NOMO-1 treated with dmso at 0.1 percent for 144 hours (cell line): Measurements from ENCODE around the gene WDSUB1.

Source experiments
- DNase-seq: peaks from one replicate; lab custom pipeline; 2025; ENCODE audit not compliant: unreplicated experiment; lab: John Stamatoyannopoulos, UW

The WDSUB1 gene

DNA sequence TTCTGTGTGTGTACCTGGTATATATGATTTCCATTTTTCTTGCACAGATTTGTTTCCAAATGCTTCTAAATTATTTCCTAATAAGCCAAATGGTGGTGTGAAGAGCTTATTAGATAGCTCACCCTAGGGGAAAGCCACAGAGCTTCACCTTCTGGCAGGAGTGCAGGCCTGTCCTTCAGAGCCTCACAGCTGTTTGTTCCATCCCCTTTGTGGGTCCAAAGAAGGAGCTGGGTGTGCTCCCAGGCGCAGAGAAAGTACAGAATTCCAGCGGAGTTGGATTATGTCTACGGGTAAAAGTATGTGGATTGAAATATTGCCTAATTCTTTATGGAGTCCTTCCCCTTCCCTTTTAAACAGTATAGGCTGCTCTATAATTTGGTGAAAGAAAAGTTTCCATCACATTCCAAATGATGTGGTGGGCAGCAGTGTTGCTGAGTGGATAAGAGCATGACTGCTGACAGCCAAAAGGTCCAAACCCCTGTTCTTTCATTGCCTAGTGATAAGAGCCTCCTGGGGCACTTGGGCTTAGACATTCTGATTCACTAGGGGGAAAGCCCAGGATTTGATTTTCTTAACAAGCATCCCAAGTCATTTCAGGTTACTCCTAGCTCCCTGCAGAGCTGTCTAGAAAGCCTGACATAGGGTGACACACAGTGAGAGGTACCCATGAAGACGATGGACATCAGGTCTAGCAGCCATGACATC lies 86.6 kb downstream of the WDSUB1 start:
- no peak for DNase-seq

DNA sequence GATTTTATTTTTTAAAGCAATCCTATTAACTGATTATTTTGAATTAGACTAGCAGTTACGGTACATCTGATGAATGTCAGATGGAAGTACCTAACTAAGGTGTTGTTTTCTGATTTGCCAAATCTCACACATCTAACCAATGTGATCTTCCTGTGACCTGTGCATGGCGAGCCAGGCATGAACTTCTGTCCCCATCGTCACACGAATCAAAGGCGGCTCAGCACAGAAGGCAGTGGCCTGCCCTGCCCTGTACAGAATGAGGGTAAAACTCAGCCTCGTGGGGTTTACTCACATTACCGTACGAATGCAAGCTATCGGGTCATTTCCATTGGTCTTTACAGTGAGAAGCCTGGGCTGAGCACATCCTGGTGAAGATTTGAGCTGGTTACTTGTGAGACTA lies 87.3 kb downstream of the WDSUB1 start:
- DNase-seq, result no peak

DNA sequence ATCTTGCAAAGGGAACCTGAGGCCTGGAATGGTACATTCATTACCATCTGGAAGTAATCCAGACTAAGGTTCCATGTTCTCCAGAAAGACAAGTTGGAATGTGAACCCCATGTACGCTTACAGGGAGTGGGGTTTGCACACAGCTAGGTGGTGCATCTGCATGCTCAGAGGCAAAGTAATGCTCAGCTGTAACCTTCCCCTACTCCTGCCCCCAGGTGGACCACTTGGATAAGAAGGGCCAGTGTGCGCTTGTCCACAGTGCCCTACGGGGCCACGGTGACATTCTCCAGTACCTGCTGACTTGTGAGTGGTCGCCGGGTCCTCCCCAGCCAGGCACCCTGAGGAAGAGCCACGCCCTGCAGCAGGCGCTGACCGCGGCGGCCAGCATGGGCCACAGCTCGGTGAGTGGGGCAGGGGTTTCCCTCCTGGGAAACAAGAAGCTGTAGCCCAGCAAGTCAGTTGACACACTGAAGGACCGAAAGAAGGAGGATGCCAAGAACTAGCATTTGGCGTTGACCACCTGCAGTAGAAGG lies 90.0 kb downstream of the WDSUB1 start:
- no peak for DNase-seq

DNA sequence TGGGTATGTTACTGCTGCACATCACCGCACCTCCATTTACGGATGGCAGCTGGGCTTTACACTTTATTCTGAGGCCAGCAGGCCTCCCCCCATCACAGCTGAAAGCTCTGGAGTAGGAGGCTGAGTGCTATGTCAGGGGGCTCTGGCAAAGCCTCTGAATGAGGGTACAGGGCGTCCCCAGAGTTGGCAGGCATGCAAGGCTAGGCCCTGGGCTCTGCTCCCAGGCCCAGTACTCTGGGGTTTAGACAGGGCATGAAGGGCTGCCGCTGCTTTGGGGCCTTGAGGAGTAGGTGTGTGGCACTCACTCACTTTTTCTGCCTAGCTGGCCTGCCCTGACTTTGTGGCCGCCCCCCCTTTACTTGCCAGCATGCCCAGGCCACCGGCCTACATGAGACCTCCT lies 90.8 kb downstream of the WDSUB1 start:
- no peak for DNase-seq

DNA sequence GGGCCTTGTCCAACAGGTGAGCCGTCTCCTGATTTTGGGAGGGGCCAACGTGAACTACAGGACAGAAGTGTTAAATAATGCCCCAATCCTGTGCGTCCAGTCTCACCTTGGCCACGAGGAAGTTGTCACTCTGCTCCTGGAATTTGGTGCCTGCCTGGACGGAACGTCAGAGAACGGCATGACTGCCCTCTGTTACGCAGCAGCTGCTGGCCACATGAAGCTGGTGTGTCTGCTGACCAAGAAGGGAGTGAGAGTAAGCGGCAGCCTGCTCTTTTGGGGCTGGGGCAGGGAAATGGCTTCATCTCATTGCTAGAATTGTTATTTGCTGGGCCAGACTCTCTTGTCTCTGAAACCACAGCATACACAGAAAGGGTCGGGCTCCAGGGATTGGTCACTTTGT lies 92.3 kb downstream of the WDSUB1 start:
- DNase-seq, result no peak

DNA sequence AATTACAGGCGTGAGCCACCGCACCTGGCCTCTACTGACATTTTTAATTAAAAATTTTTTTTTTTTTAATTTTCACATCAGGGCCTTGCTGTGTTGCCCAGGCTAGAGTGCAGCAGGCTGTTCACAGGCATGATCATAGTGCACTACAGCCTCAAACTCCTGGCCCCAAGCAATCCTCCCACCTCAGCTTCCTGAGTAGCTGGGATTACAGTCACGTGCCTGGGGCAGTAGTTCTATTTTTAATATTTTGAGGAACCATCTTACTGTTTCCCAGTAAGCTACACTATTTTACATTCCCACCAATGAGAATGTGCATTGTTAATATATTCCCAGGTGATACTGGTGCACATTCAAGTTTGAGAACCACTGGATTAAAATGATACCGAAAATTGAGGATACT lies 92.7 kb downstream of the WDSUB1 start:
- DNase-seq, result no peak

DNA sequence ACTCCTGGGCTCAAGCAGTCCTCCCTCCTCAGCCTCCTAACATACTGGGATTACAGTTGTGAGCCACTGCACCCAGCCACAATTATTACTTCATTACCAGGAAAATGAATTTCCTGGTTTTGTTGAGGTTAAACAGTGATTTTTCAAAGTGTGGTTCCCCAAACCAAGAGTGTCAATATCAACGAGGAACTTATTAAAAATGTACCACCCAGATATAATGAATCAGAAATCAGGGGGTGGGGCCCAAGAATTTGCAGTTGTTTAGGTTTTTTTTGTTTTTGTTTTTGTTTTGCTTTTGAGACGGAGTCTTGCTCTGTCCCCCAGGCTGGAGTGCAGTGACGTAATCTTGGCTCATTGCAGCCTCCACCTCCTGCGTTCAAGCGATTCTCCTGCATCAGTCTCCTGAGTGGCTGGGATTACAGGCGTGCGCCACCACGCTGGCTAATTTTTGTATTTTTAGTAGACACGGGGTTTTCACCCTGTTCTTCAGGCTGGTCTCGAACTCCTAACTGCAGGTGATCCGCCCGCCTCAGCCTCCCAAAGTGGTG lies 94.1 kb downstream of the WDSUB1 start:
- no peak for DNase-seq

DNA sequence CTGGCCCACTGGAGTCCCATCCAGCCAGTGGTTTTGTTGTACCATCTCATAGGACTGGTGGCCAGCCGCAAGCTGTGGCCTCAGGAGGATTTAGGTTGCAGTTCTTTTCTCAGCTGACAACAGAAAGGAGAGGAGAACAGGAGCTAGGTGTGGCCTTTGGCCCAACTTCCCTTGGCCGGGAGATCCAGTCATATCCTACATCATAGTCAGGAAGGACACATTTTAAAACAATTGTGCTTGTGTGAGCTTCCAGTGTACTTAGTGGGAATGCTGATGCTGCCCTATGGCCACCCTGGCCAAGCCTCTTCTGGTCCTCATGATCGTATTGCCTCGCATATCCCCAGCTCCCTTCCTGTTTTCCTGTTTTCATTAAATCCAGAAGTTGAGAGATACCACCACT lies 98.1 kb downstream of the WDSUB1 start:
- no peak for DNase-seq

DNA sequence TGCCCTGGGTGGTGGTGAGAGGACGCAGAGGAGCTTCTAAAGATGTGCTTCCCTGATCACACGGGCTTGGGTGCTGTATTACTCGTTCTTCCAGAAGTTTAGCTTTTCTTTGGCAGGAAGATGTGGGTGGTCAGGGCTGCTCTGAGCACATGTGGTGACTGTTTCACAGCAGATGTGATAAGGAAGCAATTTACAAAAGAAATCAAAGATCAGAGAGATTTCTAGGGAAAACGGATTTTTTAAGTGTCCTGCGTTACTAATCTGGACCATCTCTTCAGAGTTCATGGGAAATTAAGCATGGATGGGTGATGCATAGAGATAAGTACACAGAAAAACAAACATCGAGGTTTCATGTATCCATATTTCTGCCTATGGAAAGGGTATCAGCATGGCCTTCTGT lies 99.4 kb downstream of the WDSUB1 start:
- no peak for DNase-seq

DNA sequence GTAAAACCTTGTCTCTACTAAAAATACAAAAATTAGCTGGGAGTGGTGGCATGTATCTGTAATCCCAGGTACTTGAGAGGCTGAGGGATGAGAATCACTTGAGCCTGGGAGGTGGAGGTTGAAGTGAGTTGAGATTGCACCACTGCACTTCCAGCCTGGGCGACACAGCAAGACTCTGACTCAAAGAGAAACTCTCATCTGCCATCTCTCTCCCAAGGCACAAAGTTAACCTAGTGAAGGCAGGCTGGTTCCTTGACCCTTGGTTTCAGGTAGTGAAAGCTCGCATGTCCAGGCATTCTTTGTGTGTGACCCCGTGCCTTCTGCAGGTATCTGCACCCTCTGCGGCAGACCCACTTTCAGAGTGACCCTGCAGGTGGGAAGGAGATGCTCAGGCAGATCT lies 100.0 kb downstream of the WDSUB1 start:
- DNase-seq, result no peak
